Measurements from ENCODE around the gene ITGB3BP.
"Not testable (repeated sequence)": the region's sequence is repeated elsewhere in the genome, so short reads cannot be mapped to it uniquely, and the experiment has no call there.

Gene ITGB3BP

DNA sequence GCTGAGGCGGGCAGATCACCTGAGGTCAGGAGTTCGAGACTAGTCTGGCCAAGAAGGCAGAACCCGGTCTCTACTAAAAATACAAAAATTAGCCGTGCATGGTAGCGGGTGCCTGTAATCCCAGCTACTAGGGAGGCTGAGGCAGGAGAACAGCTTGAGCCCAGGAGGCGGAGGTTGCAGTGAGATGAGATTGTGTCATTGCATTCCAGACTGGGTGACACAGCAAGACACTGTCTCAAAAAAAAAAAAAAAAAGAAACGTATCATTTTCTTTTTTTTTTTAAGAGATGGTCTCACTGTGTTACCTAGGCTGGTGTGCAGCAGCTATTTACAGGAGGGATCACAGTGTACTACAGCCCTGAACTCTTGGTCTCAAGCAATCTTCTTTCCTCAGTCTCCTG, 47.3 kb downstream of the ITGB3BP start:
- TF ChIP-seq, protein P1, sequence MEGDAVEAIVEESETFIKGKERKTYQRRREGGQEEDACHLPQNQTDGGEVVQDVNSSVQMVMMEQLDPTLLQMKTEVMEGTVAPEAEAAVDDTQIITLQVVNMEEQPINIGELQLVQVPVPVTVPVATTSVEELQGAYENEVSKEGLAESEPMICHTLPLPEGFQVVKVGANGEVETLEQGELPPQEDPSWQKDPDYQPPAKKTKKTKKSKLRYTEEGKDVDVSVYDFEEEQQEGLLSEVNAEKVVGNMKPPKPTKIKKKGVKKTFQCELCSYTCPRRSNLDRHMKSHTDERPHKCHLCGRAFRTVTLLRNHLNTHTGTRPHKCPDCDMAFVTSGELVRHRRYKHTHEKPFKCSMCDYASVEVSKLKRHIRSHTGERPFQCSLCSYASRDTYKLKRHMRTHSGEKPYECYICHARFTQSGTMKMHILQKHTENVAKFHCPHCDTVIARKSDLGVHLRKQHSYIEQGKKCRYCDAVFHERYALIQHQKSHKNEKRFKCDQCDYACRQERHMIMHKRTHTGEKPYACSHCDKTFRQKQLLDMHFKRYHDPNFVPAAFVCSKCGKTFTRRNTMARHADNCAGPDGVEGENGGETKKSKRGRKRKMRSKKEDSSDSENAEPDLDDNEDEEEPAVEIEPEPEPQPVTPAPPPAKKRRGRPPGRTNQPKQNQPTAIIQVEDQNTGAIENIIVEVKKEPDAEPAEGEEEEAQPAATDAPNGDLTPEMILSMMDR (conservative IDR thresholded peaks at IDR 0.05): no peak

DNA sequence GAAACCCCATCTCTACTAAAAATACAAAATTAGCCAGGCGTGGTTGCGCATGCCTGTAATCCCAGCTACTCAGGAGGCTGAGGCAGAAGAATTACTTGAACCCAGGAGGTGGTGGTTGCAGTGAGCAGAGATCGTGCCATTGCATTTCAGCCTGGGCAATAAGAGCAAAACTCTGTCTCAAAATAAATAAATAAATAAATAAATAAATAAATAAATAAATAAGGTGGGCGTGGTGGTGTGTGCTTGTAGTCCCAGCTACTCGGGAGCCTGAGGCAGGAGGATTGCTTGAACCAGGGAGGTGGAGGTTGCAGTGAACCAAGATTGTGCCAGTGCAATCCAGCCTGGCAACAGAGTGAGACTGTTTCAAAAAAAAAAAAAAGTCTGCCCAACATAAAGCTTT, 54.3 kb downstream of the ITGB3BP start:
- H3K27ac ChIP-seq: not testable (repeated sequence)

More for the DNA sequence above, 47.3 kb downstream of the ITGB3BP start:
- no peak overlapping the region for H3K27ac ChIP-seq

DNA sequence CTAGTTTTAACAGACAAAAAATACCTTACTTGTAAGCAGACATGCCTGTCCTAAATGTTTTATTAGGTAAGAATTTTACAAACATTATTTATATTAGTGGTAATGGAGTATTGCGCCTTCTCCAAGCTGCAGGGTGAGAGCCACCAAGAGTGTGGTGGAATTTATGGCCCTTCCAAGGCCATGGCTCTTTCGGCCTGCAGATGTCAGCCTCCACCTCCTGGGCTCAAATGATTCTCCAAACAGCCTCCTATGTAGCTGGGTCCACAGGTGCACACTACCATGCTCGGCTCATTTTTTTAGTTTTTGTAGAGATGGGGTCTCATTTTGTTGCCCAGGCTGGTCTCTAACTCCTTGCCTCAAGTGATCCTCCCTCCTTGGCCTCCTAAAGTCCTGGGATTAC, 56.3 kb downstream of the ITGB3BP start:
- TF ChIP-seq, protein P1 (conservative IDR thresholded peaks at IDR 0.05): no peak; the same call in 1 of the 2 replicates
- no peak overlapping the region for H3K27ac ChIP-seq

DNA sequence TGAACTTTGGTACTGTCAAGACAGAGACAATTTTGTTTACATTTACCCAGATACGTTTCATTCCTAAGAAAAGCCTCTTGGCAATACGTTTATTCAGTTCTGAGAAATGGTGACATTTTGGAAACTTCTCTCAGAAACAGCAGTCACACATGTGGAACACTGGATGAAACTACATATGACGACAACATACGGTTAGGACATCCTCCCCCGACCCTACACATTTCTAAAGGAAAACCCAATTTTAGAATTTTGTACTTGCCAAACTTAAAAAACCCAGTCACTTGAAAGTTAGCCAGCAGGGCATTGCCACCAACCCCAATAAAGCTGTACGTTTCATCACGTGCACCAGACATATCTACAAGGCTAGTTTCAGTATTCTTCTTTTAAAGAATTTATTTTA, 56.8 kb downstream of the ITGB3BP start:
- no peak overlapping the region for H3K27ac ChIP-seq
- TF ChIP-seq, protein P1 (conservative IDR thresholded peaks at IDR 0.05): no peak

DNA sequence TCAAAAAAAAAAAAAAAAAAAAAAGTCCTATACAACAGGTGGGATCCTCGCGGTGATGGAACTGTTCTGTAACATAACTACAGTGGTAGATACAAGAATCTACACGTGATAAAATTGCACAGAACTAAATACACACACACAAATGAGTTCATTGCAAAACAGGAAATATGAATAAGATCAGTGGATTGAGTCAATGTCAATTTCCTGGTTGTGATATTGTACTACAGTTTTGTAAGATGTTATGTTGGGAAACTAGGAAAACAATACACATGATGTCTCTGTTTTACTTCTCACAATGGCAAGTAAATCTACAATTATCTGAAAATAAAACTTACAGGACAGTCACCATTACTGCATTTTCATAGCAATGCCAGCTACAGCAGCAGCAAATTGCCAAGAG, 59.8 kb downstream of the ITGB3BP start:
- H3K27ac ChIP-seq: no peak overlapping the region
- TF ChIP-seq, protein P1 (conservative IDR thresholded peaks at IDR 0.05): no peak

DNA sequence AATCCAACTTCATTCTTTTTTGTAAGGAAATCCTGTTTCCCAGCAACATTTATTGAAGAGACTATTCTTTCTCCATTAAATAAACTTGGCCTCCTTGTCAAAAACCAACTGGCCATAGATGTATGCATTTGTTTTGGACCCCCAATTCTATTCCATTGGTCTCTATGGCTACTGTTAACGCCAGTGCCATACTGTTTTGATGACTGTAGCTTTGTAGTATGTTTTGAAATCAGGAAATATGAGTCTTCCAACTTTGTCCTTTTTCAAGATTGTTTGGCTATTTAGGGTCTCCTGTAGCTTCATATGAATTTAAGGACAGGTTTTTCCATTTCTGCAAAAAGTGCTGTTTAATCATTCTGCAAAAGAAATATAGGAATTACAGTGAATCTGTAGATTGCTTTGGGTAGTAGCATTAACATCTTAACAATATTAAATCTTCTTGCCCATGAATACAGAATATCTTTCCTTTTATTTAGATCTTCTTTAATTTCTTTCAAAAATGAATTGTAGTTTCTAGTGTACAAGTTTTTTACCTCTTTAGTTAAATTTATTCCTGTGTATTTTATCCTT, 61.3 kb downstream of the ITGB3BP start:
- H3K27ac ChIP-seq: no peak overlapping the region
- TF ChIP-seq, protein P1 (conservative IDR thresholded peaks at IDR 0.05): no peak

DNA sequence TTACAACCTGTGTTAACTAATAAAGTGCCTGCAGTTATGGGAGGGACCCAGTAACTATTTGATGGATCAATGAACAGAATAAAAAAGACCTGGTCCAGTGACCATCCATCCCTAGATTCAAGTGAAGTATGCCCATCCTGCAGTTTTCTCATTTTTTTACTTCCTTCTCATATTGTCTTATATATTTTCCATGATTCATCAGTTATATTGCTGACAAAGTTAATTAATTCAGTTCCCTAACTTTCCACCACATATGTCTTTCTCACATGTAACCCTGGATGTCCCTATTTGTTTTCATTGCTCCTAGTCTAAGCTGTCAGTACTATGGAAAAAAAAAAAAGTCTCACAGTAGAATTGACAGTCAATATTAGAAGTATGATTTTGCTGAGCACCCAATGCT, 64.3 kb downstream of the ITGB3BP start:
- no peak overlapping the region for H3K27ac ChIP-seq
- TF ChIP-seq, protein P1 (conservative IDR thresholded peaks at IDR 0.05): no peak

DNA sequence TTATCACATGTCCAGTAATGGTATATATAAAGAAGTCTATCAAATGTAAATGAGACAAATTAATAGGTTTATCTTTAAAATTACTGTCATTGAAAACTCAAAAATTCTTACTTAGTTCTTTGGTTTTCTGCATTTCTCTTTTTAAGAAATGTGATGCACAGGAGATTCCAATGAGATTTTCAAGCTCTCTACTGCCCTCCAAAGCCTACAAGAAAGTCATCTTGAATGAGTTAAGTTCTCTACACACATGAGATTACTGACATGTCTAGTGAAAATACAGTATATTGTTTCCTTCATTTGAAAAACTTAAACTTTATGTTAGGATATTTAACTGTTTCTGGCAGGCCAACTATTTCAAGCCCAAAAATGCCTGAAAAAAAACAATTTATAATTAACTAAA, 68.8 kb downstream of the ITGB3BP start:
- TF ChIP-seq, protein P1 (conservative IDR thresholded peaks at IDR 0.05): peak; percentile 66
- H3K27ac ChIP-seq: no peak overlapping the region

All from VCaP (cell line).